HG02642 (cell line): Measurements from ENCODE around the gene NUDCD3.
"Not testable (repeated sequence)": the region's sequence is repeated elsewhere in the genome, so short reads cannot be mapped to it uniquely, and the experiment has no call there.

Experiments
- ATAC-seq: cut with Tn5 transposase; IDR thresholded peaks from one replicate; pipeline ENCODE4 v1.9.1; 2021; ENCODE audit warnings: mild to moderate bottlenecking; ENCODE audit not compliant: unreplicated experiment, poor library complexity

NUDCD3 gene

DNA sequence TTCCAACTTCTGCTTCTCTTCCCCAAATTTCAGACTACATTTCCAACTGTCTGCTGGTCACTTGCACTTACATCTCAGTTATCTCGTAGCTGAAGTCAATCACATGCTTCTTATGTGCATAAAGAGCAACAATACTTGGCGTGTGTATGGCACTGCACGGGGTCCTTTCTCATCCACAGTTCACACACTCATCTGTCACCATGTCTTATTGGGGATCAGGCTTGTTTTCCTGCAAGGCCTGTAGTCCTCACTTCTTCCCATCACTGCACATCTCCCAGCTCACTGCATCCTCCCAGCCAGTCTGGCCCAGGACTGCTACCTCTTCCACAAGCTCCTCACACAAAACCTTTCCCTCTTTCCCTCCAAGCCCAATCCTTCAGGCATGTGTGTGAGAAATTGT is 35.3 kb downstream of the NUDCD3 start:
- ATAC-seq, result no peak

DNA sequence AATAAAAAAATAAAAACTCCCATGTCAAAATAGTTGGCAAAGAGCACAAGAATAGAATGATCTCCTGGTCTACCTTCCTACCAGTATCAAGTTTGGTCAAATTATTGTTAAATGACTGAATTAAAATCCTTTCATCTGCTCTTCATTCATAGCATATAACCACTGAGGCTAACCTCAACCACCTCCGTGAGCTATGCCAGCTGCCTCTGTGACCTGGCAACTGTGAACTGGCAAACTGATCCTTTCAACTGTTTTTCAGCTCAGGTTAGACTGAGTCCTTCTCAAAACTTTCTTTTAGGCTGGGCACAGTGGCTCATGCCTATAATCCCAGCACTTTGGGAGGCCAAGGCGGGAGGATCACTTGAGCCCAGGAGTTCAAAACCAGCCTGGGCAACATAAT is 36.1 kb downstream of the NUDCD3 start:
- no peak for ATAC-seq

DNA sequence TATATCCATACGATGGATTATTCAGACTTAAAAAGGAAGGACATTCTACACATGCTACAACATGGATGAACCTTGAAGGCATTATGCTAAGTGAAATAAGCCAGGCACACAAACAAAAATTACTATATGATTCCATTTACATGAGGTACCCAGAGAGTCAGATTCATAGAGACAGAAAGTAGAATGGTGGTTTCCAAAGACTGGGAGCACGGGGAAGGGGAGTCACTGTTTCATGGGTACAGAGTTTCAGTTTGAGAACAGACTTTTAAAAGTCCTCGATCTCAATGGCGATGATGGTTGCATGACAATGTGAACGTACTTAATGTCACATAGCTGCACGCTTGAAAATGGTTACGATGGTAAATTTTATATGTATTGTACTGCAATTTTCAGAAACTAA is 39.3 kb downstream of the NUDCD3 start:
- no peak for ATAC-seq

- ATAC-seq, result no peak
Observed at GRCh38 chr7:44449584-44449928, 40.9 kb downstream of the NUDCD3 start.

- no peak for ATAC-seq
Observed at GRCh38 chr7:44448922-44449583, 41.4 kb downstream of the NUDCD3 start.

DNA sequence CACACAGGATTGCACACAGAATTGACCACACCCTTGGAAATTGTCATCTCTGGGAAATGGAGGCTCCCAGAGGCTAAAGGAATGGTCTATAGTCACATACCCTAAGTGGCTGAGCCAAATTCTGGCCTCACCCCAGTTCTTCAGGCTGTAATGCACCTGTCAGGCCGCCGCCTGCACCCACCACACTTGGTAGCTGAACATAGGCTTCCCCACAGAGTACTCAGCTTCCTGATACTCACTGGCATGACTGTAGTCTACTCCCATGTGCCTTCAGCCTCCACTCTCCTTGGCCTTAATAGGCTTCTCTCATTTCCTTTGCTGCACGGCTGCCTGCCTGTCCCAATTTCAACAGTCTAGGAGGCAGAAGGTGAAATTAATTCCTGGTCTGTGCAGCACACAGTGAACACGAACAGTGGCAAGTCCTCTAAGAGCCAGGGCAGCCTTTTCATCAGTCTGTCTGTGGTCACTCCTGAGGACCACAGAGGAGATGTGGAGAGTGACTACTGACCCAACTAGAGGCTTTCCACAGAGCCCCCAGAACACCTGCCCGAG is 42.5 kb downstream of the NUDCD3 start:
- ATAC-seq, result no peak

- no peak for ATAC-seq
Observed at GRCh38 chr7:44445986-44446671, 44.3 kb downstream of the NUDCD3 start.

DNA sequence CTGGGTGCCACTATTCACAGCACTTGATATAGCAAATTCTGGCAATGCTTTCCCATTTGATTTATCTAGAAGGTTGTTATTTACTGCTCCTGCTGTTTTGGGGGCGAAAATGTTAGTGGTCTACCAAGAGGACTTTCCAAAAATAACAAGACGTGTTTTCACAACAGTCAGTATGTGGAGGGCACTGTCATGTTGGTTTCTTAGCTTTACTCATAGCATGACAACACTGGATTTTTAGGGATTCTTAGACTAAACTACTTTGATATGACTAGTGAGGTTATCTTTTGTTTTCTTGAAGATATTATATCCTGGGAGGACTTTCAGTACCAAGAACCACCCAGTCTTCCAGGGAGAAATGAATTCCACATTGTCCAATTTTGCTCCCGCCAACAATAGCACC is 49.4 kb downstream of the NUDCD3 start:
- no peak for ATAC-seq

DNA sequence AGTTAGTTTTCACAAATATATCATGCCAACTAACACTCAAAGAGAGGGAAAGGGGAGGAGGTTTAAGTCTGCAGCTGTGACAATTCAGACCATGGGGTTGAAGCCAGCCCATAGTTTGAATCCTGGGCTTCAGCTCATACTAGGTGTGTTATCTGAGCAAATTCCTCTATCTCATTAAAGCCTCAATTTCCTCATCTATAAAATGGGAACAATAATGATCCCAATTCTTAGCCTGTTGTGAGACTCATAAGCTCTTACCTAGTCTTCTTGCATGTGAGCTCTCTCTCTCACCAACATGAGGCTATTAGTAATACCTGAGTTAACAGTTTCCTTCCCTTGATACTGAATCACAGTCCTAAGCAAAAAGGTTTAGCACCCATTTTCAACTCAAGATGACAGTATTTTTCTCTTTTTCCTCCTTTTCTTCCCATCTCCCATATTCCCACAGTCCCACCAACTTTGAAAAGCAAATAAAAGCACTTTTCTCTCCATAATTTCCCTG is 49.8 kb downstream of the NUDCD3 start:
- no peak for ATAC-seq

DNA sequence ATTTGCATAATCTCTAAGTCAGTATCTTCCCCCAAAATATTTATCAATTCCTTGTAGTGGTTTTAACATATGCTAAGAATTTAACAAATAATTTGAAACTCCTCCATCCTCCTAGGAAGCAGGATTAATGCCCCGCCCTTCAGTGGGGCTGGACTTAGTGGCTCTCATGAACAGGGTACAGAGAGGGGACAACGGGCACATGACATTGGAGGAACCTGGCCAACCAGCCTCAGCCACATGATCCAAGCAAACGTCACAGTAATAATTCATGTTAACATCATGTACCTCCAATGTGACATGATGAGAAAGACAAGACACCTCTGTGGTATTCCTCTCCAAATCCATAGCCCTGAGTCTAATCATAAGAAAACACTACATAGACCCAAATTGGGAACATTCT is 50.5 kb downstream of the NUDCD3 start:
- no peak for ATAC-seq

- no peak for ATAC-seq
Observed at GRCh38 chr7:44438816-44439215, 51.6 kb downstream of the NUDCD3 start.

DNA sequence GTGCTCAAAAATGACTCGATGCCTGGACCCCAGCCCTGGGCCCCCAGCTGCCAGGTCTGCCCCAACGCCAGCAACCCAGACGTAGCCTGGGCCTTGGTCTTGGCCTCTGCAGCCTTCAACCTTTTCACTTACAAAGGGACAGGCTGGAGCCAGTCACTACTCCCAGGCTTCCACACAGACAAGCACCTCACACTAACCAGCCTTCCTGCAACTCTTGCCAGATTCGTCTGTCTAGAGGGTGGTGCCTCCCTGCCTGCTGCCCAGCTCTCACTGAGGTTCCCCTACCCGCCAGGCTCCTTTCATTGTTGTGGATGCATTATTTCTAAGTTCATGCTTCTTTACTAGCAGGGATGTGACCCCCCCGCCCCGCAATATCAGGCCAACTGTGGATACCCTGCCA is 56.3 kb downstream of the NUDCD3 start:
- no peak for ATAC-seq

DNA sequence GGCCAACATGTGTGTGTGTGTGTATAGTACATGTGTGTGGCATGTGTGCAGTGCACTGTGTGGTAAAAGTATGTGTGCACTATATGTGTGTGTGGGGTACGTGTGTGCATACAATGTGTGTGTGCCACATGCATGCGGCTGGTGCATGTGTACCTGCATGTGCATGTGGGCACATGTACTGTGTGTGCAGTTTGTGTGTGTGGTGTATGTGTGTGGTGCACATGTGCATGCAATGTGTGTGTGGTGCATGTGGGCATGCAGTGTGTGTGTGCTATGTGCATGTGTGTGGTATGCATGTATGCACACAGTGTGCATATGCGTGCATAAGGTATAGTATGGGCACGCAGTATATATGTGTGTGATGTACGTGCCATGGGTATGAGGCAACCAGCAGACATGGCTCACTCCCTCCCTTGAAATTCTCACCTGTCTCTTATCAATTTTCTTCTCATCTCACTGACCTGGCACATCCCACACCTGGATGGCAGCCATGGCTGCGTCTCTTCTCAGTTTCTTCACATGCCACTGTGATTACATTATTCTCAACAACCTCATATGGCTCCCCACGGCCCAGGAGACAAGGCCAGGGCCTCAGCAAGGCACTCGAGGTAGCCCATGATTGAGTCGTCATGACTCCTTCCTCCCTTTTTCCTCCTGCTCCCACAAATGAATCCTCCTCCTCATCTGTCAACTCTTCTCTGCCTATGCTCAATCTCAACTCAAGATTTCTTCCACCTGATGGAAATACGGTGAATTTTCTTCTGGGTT is 57.0 kb downstream of the NUDCD3 start:
- no peak for ATAC-seq

- ATAC-seq, result no peak
Observed at GRCh38 chr7:44432381-44432977, 58.0 kb downstream of the NUDCD3 start.

- peak; percentile 73 for ATAC-seq
Observed at GRCh38 chr7:44431091-44431608, 59.3 kb downstream of the NUDCD3 start.

- no peak for ATAC-seq
Observed at GRCh38 chr7:44430054-44430453, 60.4 kb downstream of the NUDCD3 start.

DNA sequence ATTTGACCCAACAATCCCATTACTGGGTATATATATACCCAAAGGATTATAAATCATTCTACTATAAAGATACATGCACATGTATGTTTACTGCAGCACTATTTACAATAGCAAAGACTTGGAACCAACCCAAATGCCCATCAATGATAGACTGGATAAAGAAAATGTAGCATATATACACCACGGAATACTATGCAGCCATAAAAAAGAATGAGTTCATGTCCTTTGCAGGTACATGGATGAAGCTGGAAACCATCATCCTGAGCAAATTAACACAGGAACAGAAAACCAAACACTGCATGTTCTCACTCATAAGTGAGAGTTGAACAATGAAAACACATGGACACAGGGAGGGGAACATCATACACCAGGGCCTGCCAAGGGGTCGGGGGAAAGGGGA is 65.7 kb downstream of the NUDCD3 start:
- ATAC-seq, result not testable (repeated sequence)

DNA sequence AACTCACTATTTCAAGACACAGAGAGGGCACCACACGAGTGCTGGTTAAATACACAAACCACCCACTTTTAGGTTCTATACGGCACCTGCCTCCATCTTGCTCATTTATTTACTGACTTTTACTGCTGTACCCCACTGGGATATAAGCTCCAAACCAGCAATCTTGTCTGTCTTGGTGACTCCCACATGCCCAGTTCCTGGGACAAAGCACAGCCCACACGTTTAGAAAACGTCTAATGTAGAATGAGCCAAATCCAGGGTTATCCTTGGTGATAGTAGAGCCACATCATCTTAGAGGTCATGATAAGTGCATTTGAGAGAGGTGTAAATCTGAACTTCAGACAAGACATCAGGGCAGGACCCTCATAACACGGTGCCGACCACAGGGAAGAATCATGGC is 73.5 kb downstream of the NUDCD3 start:
- no peak for ATAC-seq

- ATAC-seq, result no peak
Observed at GRCh38 chr7:44415510-44415909, 74.9 kb downstream of the NUDCD3 start.

- no peak for ATAC-seq
Observed at GRCh38 chr7:44415047-44415446, 75.4 kb downstream of the NUDCD3 start.
